Coronary artery (tissue), 2 donors: Measurements from ENCODE around the gene KCNK2.

Experiments
- DNase-seq: peaks from one replicate; pipeline ENCODE4 v3.0.0-alpha.2; 2017; ENCODE audit warnings: low spot score
- H3K27ac ChIP-seq, 2 donors: fragments of 200-600 bp; sonication (generic); one replicate each; pipeline ENCODE4 v1.5.1; 2016 to 2019
- H3K4me3 ChIP-seq: fragments of 200-600 bp; sonication (generic); 2 replicates; pipeline ENCODE4 v1.5.1; 2016; ENCODE audit warnings: mild to moderate bottlenecking, moderate library complexity
- TF ChIP-seq, protein P1 (sequence below): fragments of 200-600 bp; sonication (generic); IDR thresholded peaks from one replicate; pipeline ENCODE4 v1.5.1; 2019; ENCODE audit warnings: antibody characterized with exemption

The KCNK2 gene

DNA sequence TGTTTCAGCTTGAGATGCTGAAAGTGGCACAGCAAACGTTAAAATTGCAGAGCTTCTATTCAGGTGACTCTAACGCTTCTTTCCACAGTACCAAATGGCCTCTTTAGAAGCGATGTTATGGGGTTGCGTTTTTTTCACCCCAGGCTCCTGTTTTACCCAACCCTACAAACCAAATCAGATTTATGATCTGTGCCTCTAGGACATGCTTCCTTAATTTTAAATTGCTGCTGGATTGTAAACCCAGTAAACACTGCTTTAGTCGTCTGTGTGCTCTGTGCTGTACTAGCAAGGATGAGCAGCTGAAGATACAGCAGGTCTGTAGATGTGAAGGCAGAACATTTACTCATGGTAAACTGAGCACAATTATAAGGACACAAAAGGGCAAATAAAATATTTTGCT is 13.0 kb downstream of the KCNK2 start:
- TF ChIP-seq, protein P1, sequence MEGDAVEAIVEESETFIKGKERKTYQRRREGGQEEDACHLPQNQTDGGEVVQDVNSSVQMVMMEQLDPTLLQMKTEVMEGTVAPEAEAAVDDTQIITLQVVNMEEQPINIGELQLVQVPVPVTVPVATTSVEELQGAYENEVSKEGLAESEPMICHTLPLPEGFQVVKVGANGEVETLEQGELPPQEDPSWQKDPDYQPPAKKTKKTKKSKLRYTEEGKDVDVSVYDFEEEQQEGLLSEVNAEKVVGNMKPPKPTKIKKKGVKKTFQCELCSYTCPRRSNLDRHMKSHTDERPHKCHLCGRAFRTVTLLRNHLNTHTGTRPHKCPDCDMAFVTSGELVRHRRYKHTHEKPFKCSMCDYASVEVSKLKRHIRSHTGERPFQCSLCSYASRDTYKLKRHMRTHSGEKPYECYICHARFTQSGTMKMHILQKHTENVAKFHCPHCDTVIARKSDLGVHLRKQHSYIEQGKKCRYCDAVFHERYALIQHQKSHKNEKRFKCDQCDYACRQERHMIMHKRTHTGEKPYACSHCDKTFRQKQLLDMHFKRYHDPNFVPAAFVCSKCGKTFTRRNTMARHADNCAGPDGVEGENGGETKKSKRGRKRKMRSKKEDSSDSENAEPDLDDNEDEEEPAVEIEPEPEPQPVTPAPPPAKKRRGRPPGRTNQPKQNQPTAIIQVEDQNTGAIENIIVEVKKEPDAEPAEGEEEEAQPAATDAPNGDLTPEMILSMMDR: no peak
- H3K4me3 ChIP-seq: no peak overlapping the region
- no peak for DNase-seq
- no peak overlapping the region for H3K27ac ChIP-seq

DNA sequence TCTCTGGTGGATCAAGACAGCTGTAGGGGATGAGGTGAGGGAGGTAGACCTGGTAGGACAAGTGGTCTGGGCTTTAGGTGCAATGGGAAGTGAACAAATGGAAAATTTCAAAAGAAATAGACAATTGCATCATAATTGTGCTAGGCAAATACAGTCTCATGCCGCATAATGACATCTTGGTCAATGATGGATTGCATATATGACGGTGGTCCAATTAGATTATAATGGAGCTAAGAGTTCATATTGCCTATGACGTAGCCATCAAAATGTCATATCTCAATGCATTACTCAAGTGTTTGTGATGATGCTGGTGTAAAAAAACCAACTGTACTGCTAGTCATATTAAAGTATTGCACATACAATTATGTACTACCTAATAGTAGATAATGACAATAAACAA is 19.0 kb downstream of the KCNK2 start:
- Histone ChIP-seq H3K27ac (no peak overlapping the region), H3K4me3 (no peak overlapping the region)
- no peak for DNase-seq
- TF ChIP-seq, protein P1: no peak

DNA sequence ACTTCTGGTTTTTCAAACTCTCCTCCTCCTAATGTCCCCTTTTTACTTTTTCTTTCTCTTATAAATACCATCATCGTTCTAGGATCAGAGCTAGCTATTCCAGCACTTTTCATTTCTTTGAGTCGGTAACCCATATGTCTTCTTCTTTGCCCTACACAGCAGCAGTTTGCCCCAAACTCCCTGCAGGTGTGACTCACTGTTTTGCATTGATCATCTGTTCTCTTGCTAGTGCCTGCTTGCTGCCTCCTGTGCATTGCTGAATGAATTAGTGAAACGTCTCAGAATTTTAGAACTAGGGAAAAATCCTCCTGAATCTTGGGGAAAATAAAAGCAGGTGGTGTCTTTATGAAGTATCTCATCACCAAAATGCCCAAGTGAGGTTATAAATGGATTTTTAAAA is 21.7 kb downstream of the KCNK2 start:
- TF ChIP-seq, protein P1: no peak
- Histone ChIP-seq H3K27ac (no peak overlapping the region), H3K4me3 (no peak overlapping the region)
- DNase-seq: no peak

DNA sequence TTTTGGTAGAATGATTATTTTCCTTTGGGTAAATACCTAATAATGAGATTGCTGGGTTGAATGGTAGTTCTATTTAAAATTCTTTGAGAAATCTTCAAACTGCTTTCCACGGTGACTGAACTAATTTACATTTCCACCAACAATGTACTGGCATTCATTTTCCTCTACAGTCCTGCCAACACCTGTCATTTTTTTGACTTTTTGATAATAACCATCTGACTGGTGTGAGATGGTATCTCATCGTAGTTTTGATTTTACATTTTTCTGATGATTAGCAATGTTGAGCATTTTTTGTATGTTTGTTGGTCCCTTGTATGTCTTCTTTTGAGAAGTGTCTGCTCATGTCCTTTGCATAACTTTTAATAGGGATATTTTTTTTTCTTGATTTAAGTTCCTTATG is 23.5 kb downstream of the KCNK2 start:
- H3K27ac ChIP-seq: no peak overlapping the region
- TF ChIP-seq, protein P1: no peak
- DNase-seq: no peak
- H3K4me3 ChIP-seq: no peak overlapping the region

DNA sequence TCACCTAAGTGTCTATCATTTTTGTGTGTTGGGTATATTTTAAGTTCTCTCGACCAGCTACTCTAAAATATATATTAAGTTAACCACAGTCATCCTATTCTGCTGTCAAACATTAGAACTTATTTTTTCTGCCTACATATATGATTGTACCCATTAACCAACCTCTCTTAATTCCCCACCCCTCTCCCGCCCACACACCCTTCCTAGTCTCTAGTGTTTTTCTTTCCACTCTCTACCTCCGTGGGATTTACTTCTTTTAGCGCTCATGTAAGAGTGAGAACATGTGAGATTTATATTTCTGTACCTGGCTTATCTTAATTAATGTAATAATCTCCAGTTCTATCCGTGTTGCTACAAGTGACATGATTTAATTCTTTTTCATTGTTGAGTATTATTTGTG is 26.6 kb downstream of the KCNK2 start:
- Histone ChIP-seq H3K4me3 (no peak overlapping the region), H3K27ac (no peak overlapping the region)
- TF ChIP-seq, protein P1: no peak
- no peak for DNase-seq

DNA sequence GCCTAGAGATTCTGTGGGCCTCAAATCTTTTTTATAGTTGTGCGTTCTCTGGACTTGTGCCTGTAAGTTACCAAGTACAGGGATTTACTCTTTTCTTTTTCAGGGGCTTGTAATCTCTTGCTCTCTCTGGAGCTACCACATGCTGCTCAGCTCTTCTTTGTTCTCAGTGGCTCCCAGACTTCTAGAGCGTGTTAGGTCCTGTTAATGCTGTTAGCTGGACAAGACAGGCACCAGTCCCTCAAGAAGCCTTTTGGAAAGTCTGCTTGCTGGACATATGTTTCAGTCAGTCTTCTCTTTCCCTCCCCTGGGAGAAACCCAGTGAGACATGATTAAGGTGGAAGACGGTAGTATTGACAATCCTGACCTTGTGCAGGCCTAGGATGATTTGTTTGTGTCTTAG is 29.4 kb downstream of the KCNK2 start:
- H3K27ac ChIP-seq: no peak overlapping the region
- TF ChIP-seq, protein P1: no peak
- DNase-seq: no peak
- no peak overlapping the region for H3K4me3 ChIP-seq

DNA sequence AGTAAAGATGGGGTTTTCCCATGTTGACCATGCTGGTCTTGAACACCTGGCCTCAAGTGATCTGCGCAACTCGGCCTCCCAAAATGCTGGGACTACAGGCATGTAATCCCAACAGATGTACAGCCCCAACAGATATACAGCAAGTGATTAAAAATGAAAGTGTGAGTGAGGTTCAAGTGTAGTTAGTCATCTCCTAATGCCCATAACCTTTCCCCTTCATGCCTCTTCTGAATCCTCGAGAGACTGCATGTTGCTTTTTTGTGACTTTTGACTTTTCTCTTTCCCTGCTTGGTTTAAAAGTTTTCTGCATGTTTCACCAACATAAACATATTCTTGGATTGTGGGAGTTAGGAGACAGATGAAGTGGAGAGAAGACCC is 31.2 kb downstream of the KCNK2 start:
- Histone ChIP-seq H3K27ac (no peak overlapping the region), H3K4me3 (no peak overlapping the region)
- TF ChIP-seq, protein P1: no peak
- no peak for DNase-seq
